Hematopoietic multipotent progenitor cell (in vitro differentiated cells): ENCODE measurements around the gene ACVR1B. TPM values are rescaled to one million over a fixed set of nuclear protein-coding genes. Genes with fewer than 3 reads are reported as not detected.

Source experiments
- DNase-seq, 3 donors: peaks; one replicate each; pipeline ENCODE4 v3.0.0-alpha.2; 2011 to 2015; ENCODE audit warnings: low read depth in 2 of 3, low spot score in 2 of 3
- total RNA-seq: library from RNA; depleted of rRNA; stranded (reverse); fragments of >200 nt; gene quantifications from one replicate; pipeline ENCODE4 v1.2.3, GENCODE V29; 2012

ACVR1B gene
- total RNA-seq, 1 donor: 11.8 TPM

GRCh38 chr12:52018433-52019112 lies 67.1 kb downstream of the ACVR1B start:
- DNase-seq: no peak

GRCh38 chr12:52019113-52019770 lies 67.7 kb downstream of the ACVR1B start:
- DNase-seq: no peak

- DNase-seq: peak in 2 of 3 donors; percentile 79 to 84
Observed at GRCh38 chr12:52020539-52021336, 69.2 kb downstream of the ACVR1B start.

- DNase-seq: peak in 1 of 3 donors; percentile 41
Observed at GRCh38 chr12:52022841-52023181, 71.3 kb downstream of the ACVR1B start.

- DNase-seq: peak; percentile 87 to 89 (median 89)
Observed at GRCh38 chr12:52023182-52023975, 71.9 kb downstream of the ACVR1B start.

- no peak for DNase-seq
Observed at GRCh38 chr12:52023976-52024688, 72.6 kb downstream of the ACVR1B start.

- DNase-seq: peak in 2 of 3 donors; percentile 63 to 66
Observed at GRCh38 chr12:52024845-52025230, 73.3 kb downstream of the ACVR1B start.

- DNase-seq: no peak
Observed at GRCh38 chr12:52026263-52026662, 74.8 kb downstream of the ACVR1B start.

- DNase-seq: no peak
Observed at GRCh38 chr12:52027085-52027843, 75.8 kb downstream of the ACVR1B start.

- no peak for DNase-seq
Observed at GRCh38 chr12:52029685-52030084, 78.2 kb downstream of the ACVR1B start.

GRCh38 chr12:52032446-52032803 lies 80.9 kb downstream of the ACVR1B start:
- DNase-seq: no peak

- peak in 2 of 3 donors; percentile 92 to 94 for DNase-seq
Observed at GRCh38 chr12:52032804-52033445, 81.4 kb downstream of the ACVR1B start.

- no peak for DNase-seq
Observed at GRCh38 chr12:52033446-52034140, 82.1 kb downstream of the ACVR1B start.

- no peak for DNase-seq
Observed at GRCh38 chr12:52035190-52035589, 83.7 kb downstream of the ACVR1B start.

- DNase-seq: no peak
Observed at GRCh38 chr12:52035926-52036325, 84.4 kb downstream of the ACVR1B start.

GRCh38 chr12:52036587-52037171 lies 85.2 kb downstream of the ACVR1B start:
- peak in 2 of 3 donors; percentile 77 to 81 for DNase-seq

- DNase-seq: no peak
Observed at GRCh38 chr12:52037248-52037861, 85.9 kb downstream of the ACVR1B start.

- no peak for DNase-seq
Observed at GRCh38 chr12:52038447-52038846, 86.9 kb downstream of the ACVR1B start.
